ENCODE data around the gene INHA. TPM values are rescaled to one million over a fixed set of nuclear protein-coding genes. Genes with fewer than 3 reads are reported as not detected.

The INHA gene
- total and polyA plus RNA-seq, 4 donors, result 0.03 to 0.15 (median 0.11) TPM

- Histone ChIP-seq H3K4me3 (ENCODE audit: low read depth in 1 of 3, low read length in 3 of 3) (no peak overlapping the region), H3K27ac (ENCODE audit: low read depth in 1 of 2, low read length in 2 of 2) (no peak overlapping the region), H3K36me3 (ENCODE audit: control insufficient read depth in 4 of 4, insufficient read depth in 3 of 4, low read depth in 1 of 4, low read length in 3 of 4) (peaks cover 4 to 24% (median 11%) of the 10 kb centered on the region in 4 donors), H3K4me1 (ENCODE audit: control insufficient read depth in 4 of 4, insufficient read depth in 4 of 4, low read length in 3 of 4) (peaks cover 9 to 19% (median 14%) of the 10 kb centered on the region in 4 donors), H3K9ac (ENCODE audit: low read depth in 1 of 2, low read length in 2 of 2) (no peak overlapping the region), H3K9me3 (ENCODE audit: control insufficient read depth in 4 of 4, low read length in 3 of 4) (no peaks in the 10 kb centered on the region), H3K27me3 (ENCODE audit: control insufficient read depth in 4 of 4, insufficient read depth in 4 of 4, low read length in 3 of 4) (no peaks in the 10 kb centered on the region)
- TF ChIP-seq NR2F2 (IDR thresholded peaks at IDR 0.05), result no peak
- TF ChIP-seq SP1 (IDR thresholded peaks at IDR 0.05), result no peak
- WGBS, result 94% methylated on average over 32 of the region's 32 CpGs
- no peak for DNase-seq (ENCODE audit: low spot score)
Observed at GRCh38 chr2:219538956-219539788, 32.9 kb upstream of the INHA start.

DNA sequence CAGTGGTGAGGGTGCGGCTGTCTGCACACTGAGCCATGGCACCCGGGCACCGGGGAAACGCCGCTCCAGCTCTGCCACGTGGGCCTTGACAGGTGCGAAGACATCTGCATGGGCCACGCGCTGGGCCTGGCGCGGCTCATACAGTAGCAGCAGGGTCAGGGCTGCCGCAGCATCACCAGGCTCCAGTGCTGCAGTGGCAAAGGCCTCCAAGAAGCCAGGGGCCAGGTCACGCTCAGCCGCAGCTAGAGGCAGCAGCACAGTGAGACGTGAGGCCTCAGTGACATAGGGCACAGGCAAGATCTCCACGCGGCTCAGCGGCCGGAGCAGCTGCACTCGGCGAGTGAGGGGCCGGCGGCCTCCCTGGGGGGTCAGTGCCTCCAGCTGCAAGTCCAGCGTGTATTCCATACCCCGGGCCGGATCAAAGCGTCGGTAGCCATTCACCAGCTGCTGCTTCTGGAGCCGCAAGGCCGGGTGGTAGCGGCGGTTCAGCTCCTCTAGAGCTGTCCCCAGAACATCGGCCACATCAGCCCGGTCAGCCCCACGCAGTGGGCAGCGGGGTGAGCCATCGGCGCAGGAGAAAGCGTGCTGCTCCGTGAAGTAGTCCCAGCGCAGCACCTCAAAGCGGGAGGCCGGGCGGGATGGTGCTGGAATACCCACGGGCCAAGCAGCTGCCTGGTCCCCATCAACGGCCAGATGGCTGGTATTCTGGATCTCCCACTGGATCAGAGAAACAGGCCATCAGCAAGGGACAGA, 32.0 kb upstream of the INHA start:
- Histone ChIP-seq H3K4me3 (ENCODE audit: low read depth in 1 of 3, low read length in 3 of 3) (no peak overlapping the region), H3K9me3 (ENCODE audit: control insufficient read depth in 4 of 4, low read length in 3 of 4) (no peaks in the 10 kb centered on the region), H3K27me3 (ENCODE audit: control insufficient read depth in 4 of 4, insufficient read depth in 4 of 4, low read length in 3 of 4) (no peaks in the 10 kb centered on the region), H3K36me3 (ENCODE audit: control insufficient read depth in 4 of 4, insufficient read depth in 3 of 4, low read depth in 1 of 4, low read length in 3 of 4) (peaks cover 4 to 24% (median 11%) of the 10 kb centered on the region in 4 donors), H3K4me1 (ENCODE audit: control insufficient read depth in 4 of 4, insufficient read depth in 4 of 4, low read length in 3 of 4) (peaks cover 14 to 25% (median 19%) of the 10 kb centered on the region in 4 donors), H3K9ac (ENCODE audit: low read depth in 1 of 2, low read length in 2 of 2) (no peak overlapping the region), H3K27ac (ENCODE audit: low read depth in 1 of 2, low read length in 2 of 2) (no peak overlapping the region)
- no peak for DNase-seq (ENCODE audit: low spot score)
- TF ChIP-seq NR2F2 (IDR thresholded peaks at IDR 0.05) (no peak), ZBTB33 (IDR thresholded peaks at IDR 0.05) (no peak), RXRA (IDR thresholded peaks at IDR 0.05) (no peak), JUND (IDR thresholded peaks at IDR 0.05) (no peak), HNF4G (IDR thresholded peaks at IDR 0.05) (no peak), HNF4A (conservative IDR thresholded peaks at IDR 0.05) (no peak), SP1 (IDR thresholded peaks at IDR 0.05) (no peak), FOXA2 (IDR thresholded peaks at IDR 0.05) (no peak), RAD21 (IDR thresholded peaks at IDR 0.05) (no peak), YY1 (IDR thresholded peaks at IDR 0.05) (no peak)
- TF ChIP-seq, protein P1, sequence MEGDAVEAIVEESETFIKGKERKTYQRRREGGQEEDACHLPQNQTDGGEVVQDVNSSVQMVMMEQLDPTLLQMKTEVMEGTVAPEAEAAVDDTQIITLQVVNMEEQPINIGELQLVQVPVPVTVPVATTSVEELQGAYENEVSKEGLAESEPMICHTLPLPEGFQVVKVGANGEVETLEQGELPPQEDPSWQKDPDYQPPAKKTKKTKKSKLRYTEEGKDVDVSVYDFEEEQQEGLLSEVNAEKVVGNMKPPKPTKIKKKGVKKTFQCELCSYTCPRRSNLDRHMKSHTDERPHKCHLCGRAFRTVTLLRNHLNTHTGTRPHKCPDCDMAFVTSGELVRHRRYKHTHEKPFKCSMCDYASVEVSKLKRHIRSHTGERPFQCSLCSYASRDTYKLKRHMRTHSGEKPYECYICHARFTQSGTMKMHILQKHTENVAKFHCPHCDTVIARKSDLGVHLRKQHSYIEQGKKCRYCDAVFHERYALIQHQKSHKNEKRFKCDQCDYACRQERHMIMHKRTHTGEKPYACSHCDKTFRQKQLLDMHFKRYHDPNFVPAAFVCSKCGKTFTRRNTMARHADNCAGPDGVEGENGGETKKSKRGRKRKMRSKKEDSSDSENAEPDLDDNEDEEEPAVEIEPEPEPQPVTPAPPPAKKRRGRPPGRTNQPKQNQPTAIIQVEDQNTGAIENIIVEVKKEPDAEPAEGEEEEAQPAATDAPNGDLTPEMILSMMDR (IDR thresholded peaks at IDR 0.05; ENCODE audit: low read depth, low read length, missing input control), result no peak
- TF ChIP-seq, protein P2, sequence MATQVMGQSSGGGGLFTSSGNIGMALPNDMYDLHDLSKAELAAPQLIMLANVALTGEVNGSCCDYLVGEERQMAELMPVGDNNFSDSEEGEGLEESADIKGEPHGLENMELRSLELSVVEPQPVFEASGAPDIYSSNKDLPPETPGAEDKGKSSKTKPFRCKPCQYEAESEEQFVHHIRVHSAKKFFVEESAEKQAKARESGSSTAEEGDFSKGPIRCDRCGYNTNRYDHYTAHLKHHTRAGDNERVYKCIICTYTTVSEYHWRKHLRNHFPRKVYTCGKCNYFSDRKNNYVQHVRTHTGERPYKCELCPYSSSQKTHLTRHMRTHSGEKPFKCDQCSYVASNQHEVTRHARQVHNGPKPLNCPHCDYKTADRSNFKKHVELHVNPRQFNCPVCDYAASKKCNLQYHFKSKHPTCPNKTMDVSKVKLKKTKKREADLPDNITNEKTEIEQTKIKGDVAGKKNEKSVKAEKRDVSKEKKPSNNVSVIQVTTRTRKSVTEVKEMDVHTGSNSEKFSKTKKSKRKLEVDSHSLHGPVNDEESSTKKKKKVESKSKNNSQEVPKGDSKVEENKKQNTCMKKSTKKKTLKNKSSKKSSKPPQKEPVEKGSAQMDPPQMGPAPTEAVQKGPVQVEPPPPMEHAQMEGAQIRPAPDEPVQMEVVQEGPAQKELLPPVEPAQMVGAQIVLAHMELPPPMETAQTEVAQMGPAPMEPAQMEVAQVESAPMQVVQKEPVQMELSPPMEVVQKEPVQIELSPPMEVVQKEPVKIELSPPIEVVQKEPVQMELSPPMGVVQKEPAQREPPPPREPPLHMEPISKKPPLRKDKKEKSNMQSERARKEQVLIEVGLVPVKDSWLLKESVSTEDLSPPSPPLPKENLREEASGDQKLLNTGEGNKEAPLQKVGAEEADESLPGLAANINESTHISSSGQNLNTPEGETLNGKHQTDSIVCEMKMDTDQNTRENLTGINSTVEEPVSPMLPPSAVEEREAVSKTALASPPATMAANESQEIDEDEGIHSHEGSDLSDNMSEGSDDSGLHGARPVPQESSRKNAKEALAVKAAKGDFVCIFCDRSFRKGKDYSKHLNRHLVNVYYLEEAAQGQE (IDR thresholded peaks at IDR 0.05), result no peak
- WGBS, result 94% methylated on average over 46 of the region's 46 CpGs
